CD14-positive monocyte (primary cell): Measurements from ENCODE around the gene PLCD1. TPM values are rescaled to one million over a fixed set of nuclear protein-coding genes. Genes with fewer than 3 reads are reported as not detected.

Source experiments
- DNase-seq, 3 donors: peaks; one replicate each; pipeline ENCODE4 v3.0.0-alpha.2; 2011 to 2022
- H2AFZ ChIP-seq: 2 replicates; pipeline ENCODE4 v1.6.0; 2012; ENCODE audit warnings: mild to moderate bottlenecking, low read depth, low read length, inconsistent platforms; ENCODE audit not compliant: insufficient read depth, poor library complexity, severe bottlenecking
- H3K27ac ChIP-seq, 2 donors: 1 replicate in 1 of 2; 2 replicates in 1 of 2; pipeline ENCODE4 v1.5.1; 2012 to 2013; ENCODE audit warnings: low read length in 2 of 2, control low read depth in 1 of 2, inconsistent platforms in 1 of 2, low read depth in 1 of 2, mild to moderate bottlenecking in 1 of 2
- H3K27me3 ChIP-seq, 2 donors: one replicate each; pipeline versions ENCODE4 v1.6.0 to v1.6.1; 2011 to 2013; ENCODE audit warnings: low read length in 2 of 2; ENCODE audit not compliant: control insufficient read depth in 2 of 2, insufficient read depth in 2 of 2
- H3K36me3 ChIP-seq, 2 donors: replicated peaks in 1 of 2; 1 replicate in 1 of 2; 2 replicates in 1 of 2; pipeline versions ENCODE4 v1.5.1 to v1.6.1; 2012 to 2013; ENCODE audit warnings: low read length in 2 of 2, control low read depth in 1 of 2, inconsistent platforms in 1 of 2, mild to moderate bottlenecking in 1 of 2; ENCODE audit not compliant: insufficient read depth in 2 of 2, control insufficient read depth in 1 of 2
- H3K4me1 ChIP-seq, 2 donors: 1 replicate in 1 of 2; 2 replicates in 1 of 2; pipeline versions ENCODE4 v1.5.1 to v1.6.1; 2012 to 2013; ENCODE audit warnings: low read length in 2 of 2, control low read depth in 1 of 2, inconsistent platforms in 1 of 2, mild to moderate bottlenecking in 1 of 2, moderate library complexity in 1 of 2; ENCODE audit not compliant: insufficient read depth in 2 of 2, control insufficient read depth in 1 of 2
- H3K4me2 ChIP-seq: replicated peaks from 2 replicates; pipeline ENCODE3; 2012; ENCODE audit warnings: low read length, moderate library complexity, mild to moderate bottlenecking; ENCODE audit not compliant: poor library complexity, severe bottlenecking; ENCODE audit errors: extremely low read depth
- H3K4me3 ChIP-seq, 3 experiments: fragments of 200-600 bp in 1 of 3; sonication (generic) in 1 of 3; replicated peaks in 1 of 3; 1 replicate in 2 of 3; 2 replicates in 1 of 3; pipeline ENCODE4 v1.5.1; 2011 to 2013; ENCODE audit warnings: low read length in 3 of 3, mild to moderate bottlenecking in 3 of 3, control low read depth in 2 of 3, low read depth in 2 of 3, inconsistent platforms in 1 of 3, moderate library complexity in 1 of 3
- H3K79me2 ChIP-seq: 2 replicates; pipeline ENCODE4 v1.6.0; 2012; ENCODE audit warnings: mild to moderate bottlenecking, control low read depth, inconsistent platforms, low read length, moderate library complexity; ENCODE audit not compliant: insufficient read depth
- H3K9ac ChIP-seq: 2 replicates; pipeline ENCODE4 v1.6.0; 2017; ENCODE audit warnings: low read length, mild to moderate bottlenecking; ENCODE audit not compliant: insufficient read depth, poor library complexity, severe bottlenecking
- H3K9me3 ChIP-seq, 2 donors: replicated peaks in 1 of 2; 1 replicate in 1 of 2; 2 replicates in 1 of 2; pipeline versions ENCODE4 v1.5.1 to v1.6.1; 2012 to 2013; ENCODE audit warnings: low read length in 2 of 2, control low read depth in 1 of 2; ENCODE audit not compliant: control insufficient read depth in 1 of 2, insufficient read depth in 1 of 2
- H4K20me1 ChIP-seq: 2 replicates; pipeline ENCODE4 v1.6.0; 2012; ENCODE audit warnings: mild to moderate bottlenecking, low read length, control low read depth, moderate library complexity; ENCODE audit not compliant: insufficient read depth
- H3K27ac Mint-ChIP-seq, 7 donors: one replicate each; pipeline ENCODE4 v1.8.0; 2020; ENCODE audit warnings: mild to moderate bottlenecking in 7 of 7, mixed read lengths in 7 of 7, moderate library complexity in 6 of 7, inconsistent platforms in 2 of 7
- H3K27me3 Mint-ChIP-seq, 3 donors: one replicate each; pipeline ENCODE4 v1.8.0; 2021 to 2022; ENCODE audit warnings: low read depth in 3 of 3, mild to moderate bottlenecking in 3 of 3, mixed read lengths in 3 of 3, moderate library complexity in 3 of 3, inconsistent platforms in 1 of 3
- H3K36me3 Mint-ChIP-seq, 2 donors: one replicate each; pipeline ENCODE4 v1.8.0; 2020; ENCODE audit warnings: mixed read lengths in 2 of 2, inconsistent platforms in 1 of 2, mild to moderate bottlenecking in 1 of 2
- H3K4me1 Mint-ChIP-seq: one replicate; pipeline ENCODE4 v1.8.0; 2020; ENCODE audit warnings: mild to moderate bottlenecking, mixed read lengths
- H3K4me3 Mint-ChIP-seq, 2 donors: one replicate each; pipeline ENCODE4 v1.8.0; 2020; ENCODE audit warnings: mild to moderate bottlenecking in 2 of 2, mixed read lengths in 2 of 2, moderate library complexity in 1 of 2
- H3K9me3 Mint-ChIP-seq, 7 donors: one replicate each; pipeline ENCODE4 v1.8.0; 2020 to 2022; ENCODE audit warnings: mixed read lengths in 7 of 7, mild to moderate bottlenecking in 6 of 7, moderate library complexity in 6 of 7, inconsistent platforms in 2 of 7
- WGBS: methylation state at CpG from one replicate; pipeline ENCODE4 v1.1.5; 2013; ENCODE audit warnings: missing lambda C conversion rate; ENCODE audit not compliant: insufficient coverage; 5-methylcytosine and 5-hydroxymethylcytosine counted together
- intact Hi-C, 2 donors: fragments of 100-400 bp; cut with micrococcal nuclease; formaldehyde crosslinking; loops; one replicate each; pipeline versions ENCODE4 v1.15.0 to v1.15.1; 2023
- polyA plus RNA-seq, 3 donors: library from polyadenylated mRNA; depleted of rRNA in 1 of 3; unstranded in 2 of 3; stranded (reverse) in 1 of 3; fragments of 300-500 nt in 2 of 3; fragments of >200 nt in 1 of 3; fragmentation: Illumina TruSeq in 2 of 3; gene quantifications; 1 replicate in 2 of 3; 2 replicates in 1 of 3; pipeline ENCODE4 v1.2.3, GENCODE V29; 2012 to 2021
- TF ChIP-seq, protein P1 (sequence below): fragments of 200-600 bp; IDR thresholded peaks from one replicate; pipeline ENCODE4 v1.8.0; 2022; ENCODE audit warnings: antibody characterized with exemption, mild to moderate bottlenecking

Gene PLCD1
- polyA plus RNA-seq, 3 donors: 4.1 to 6.4 (median 6.0) TPM

GRCh38 chr3:38011111-38011510 is 18.3 kb downstream of the PLCD1 start:
- Histone ChIP-seq H3K79me2 (no peaks in the 10 kb centered on the region), H3K4me3 (no peak overlapping the region), H3K4me1 (peaks cover 18 to 28% of the 10 kb centered on the region in 2 donors), H3K27ac (no peak overlapping the region), H3K4me2 (no peak overlapping the region), H4K20me1 (no peaks in the 10 kb centered on the region), H3K9me3 (peaks cover 0 to 2% of the 10 kb centered on the region in 2 donors), H3K27me3 (no peaks in the 10 kb centered on the region), H2AFZ (no peak overlapping the region), H3K9ac (no peak overlapping the region), H3K36me3 (peaks cover 24 to 39% of the 10 kb centered on the region in 2 donors)
- H3K27ac Mint-ChIP-seq: no peak overlapping the region
- TF ChIP-seq, protein P1, sequence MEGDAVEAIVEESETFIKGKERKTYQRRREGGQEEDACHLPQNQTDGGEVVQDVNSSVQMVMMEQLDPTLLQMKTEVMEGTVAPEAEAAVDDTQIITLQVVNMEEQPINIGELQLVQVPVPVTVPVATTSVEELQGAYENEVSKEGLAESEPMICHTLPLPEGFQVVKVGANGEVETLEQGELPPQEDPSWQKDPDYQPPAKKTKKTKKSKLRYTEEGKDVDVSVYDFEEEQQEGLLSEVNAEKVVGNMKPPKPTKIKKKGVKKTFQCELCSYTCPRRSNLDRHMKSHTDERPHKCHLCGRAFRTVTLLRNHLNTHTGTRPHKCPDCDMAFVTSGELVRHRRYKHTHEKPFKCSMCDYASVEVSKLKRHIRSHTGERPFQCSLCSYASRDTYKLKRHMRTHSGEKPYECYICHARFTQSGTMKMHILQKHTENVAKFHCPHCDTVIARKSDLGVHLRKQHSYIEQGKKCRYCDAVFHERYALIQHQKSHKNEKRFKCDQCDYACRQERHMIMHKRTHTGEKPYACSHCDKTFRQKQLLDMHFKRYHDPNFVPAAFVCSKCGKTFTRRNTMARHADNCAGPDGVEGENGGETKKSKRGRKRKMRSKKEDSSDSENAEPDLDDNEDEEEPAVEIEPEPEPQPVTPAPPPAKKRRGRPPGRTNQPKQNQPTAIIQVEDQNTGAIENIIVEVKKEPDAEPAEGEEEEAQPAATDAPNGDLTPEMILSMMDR: no peak
- peaks cover 0 to 2% (median 0%) of the 10 kb centered on the region in 3 donors for H3K27me3 Mint-ChIP-seq
- no peak overlapping the region for H3K4me3 Mint-ChIP-seq
- DNase-seq: no peak
- H3K36me3 Mint-ChIP-seq: peaks cover 30 to 42% of the 10 kb centered on the region in 2 donors
- intact Hi-C loops: no loop called here
- peaks cover 34% of the 10 kb centered on the region for H3K4me1 Mint-ChIP-seq
- H3K9me3 Mint-ChIP-seq: peaks cover 0 to 6% (median 3%) of the 10 kb centered on the region in 7 donors
- WGBS: 98% methylated on average over 21 of the region's 21 CpGs

DNA sequence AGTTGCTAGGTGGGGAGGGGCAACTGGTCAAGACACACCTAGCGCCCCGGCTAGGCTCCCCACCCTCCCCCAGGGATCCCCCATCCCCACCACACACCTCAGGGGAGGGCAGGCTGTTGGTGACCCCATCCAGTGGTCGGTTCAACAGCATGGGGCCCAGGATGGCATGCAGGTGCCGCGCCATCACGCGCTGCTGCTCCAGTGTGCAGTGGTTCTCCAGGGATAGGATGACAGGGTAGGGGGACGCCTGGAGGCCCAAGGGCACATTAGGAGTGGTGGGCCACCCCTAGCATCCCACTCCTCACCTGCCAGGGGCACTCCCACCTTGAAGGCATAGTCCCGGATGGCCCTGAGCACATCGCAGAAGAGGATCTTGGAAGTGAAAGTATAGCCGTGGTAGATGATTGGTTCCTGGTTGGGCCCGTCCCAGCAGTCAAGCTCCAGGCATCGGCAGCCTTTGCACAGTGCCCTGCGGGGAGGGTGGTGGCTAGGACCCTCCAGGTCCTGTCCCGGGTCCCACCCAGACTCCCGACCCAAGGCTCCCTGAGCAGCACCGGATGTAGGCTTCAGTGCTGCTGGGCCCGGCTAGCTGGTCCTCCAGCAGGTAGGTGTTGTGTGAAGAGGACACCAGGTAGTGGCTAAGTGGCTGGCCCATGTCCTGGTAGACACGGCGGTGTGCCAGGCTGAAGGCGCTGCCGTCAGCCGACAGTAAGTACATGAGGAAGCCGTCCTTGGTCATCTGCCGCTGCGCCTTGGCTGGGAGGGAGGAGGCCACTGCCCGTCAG is 19.4 kb downstream of the PLCD1 start:
- Histone ChIP-seq H3K27me3 (no peaks in the 10 kb centered on the region), H3K9ac (peak overlapping the region; percentile 54), H3K4me3 (peak overlapping the region; percentile 2 to 68 (median 12)), H3K36me3 (peaks cover 35 to 39% of the 10 kb centered on the region in 2 donors), H3K4me1 (peaks cover 18 to 28% of the 10 kb centered on the region in 2 donors), H3K4me2 (peak overlapping the region; percentile 75), H4K20me1 (no peaks in the 10 kb centered on the region), H2AFZ (peak overlapping the region; percentile 73), H3K79me2 (no peaks in the 10 kb centered on the region), H3K9me3 (no peaks in the 10 kb centered on the region), H3K27ac (peak overlapping the region in 1 of 2 donors; percentile 59)
- intact Hi-C loops: no loop called here
- peaks cover 31 to 43% of the 10 kb centered on the region in 2 donors for H3K36me3 Mint-ChIP-seq
- TF ChIP-seq, protein P1: no peak
- H3K9me3 Mint-ChIP-seq: no peaks in the 10 kb centered on the region
- 76% methylated on average over 23 of the region's 27 CpGs for WGBS
- H3K27me3 Mint-ChIP-seq: peaks cover 0 to 2% (median 0%) of the 10 kb centered on the region in 3 donors
- DNase-seq: peak in 1 of 3 donors; percentile 37
- H3K4me1 Mint-ChIP-seq: peaks cover 31% of the 10 kb centered on the region
- H3K27ac Mint-ChIP-seq: peak overlapping the region in 5 of 7 donors; percentile 32 to 69 (median 54)
- peak overlapping the region; percentile 72 to 78 for H3K4me3 Mint-ChIP-seq
